Measurements from ENCODE around the gene TMEM117. TPM values are rescaled to one million over a fixed set of nuclear protein-coding genes. Genes with fewer than 3 reads are reported as not detected.

Gene TMEM117
- total and polyA plus RNA-seq, 2 donors (not counting 3 experiments of a cell fraction or from before 2014, with no cell fraction given), result 1.2 to 3.8 TPM

DNA sequence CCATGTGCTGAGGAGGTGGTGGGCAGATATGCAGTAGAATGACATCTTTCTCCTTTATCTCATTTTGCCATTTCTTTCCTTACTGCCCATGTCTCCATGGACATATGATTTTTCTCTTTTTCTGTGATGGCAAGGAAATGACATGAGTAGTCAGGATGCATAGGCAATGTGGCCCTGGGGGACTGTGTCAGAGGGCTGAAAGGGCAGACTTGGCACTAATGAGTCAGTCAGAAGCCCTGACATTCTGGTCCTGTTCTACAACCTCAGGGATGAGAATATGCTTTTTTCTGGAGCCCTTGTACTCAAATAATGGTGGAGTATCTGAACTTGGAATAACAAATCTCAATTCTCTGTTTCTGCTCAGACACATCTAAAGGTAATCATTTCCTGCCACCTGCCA, 167.8 kb downstream of the TMEM117 start:
- Histone ChIP-seq H3K79me2 (ENCODE audit: control insufficient read depth, insufficient read depth, low read length) (no peaks in the 10 kb centered on the region), H4K20me1 (replicated peaks; ENCODE audit: control insufficient read depth, extremely low read depth, insufficient read depth, low read length) (no peaks in the 10 kb centered on the region), H3K4me1 (ENCODE audit: control insufficient read depth, extremely low read depth, insufficient read depth, low read length) (no peaks in the 10 kb centered on the region), H3K4me2 (ENCODE audit: insufficient read depth, low read length) (no peak overlapping the region), H3K4me3 (replicated peaks in 1 of 3; ENCODE audit: insufficient read depth in 1 of 3, low read depth in 1 of 3, low read length in 3 of 3) (no peak overlapping the region), H3K9me3 (replicated peaks; ENCODE audit: control insufficient read depth, insufficient read depth, low read length) (peaks cover 2% of the 10 kb centered on the region), H3K27ac (ENCODE audit: insufficient read depth, low read depth, low read length) (no peak overlapping the region), H3K9ac (replicated peaks; ENCODE audit: extremely low read depth, insufficient read depth, low read length) (no peak overlapping the region), H2AFZ (ENCODE audit: low read depth, low read length) (no peak overlapping the region), H3K27me3 (ENCODE audit: control insufficient read depth in 2 of 2, insufficient read depth in 2 of 2, low read length in 2 of 2) (no peaks in the 10 kb centered on the region), H3K9me1 (replicated peaks; ENCODE audit: control insufficient read depth, extremely low read depth, insufficient read depth, low read length) (no peaks in the 10 kb centered on the region), H3K36me3 (ENCODE audit: control insufficient read depth in 2 of 2, extremely low read depth in 1 of 2, insufficient read depth in 2 of 2, low read length in 2 of 2) (no peaks in the 10 kb centered on the region)
- CTCF ChIA-PET, result interaction anchor here (2.4 kb wide), 1 partner anchor 12 kb away, joined by 8 read pairs; no protein-coding TSS in a partner anchor
- no peak for TF ChIP-seq FOS (IDR thresholded peaks at IDR 0.05; ENCODE audit: borderline replicate concordance, insufficient read depth, low read length)
- TF ChIP-seq POLR2A (IDR thresholded peaks at IDR 0.05; ENCODE audit: low read depth, low read length), result no peak
- DNase-seq (ENCODE audit: low read depth, low spot score), result no peak
- no TSS peak for BruUV-seq (replicated peaks)
- dilution Hi-C loops (cut with MboI; ENCODE audit: extremely low pct_ligation_motif_present, low sequenced_read_pairs), result no loop called here
- FAIRE-seq, result no peak
- intact Hi-C loops (cut with micrococcal nuclease), result no loop called here
- POLR2A ChIA-PET, result no interaction called here

DNA sequence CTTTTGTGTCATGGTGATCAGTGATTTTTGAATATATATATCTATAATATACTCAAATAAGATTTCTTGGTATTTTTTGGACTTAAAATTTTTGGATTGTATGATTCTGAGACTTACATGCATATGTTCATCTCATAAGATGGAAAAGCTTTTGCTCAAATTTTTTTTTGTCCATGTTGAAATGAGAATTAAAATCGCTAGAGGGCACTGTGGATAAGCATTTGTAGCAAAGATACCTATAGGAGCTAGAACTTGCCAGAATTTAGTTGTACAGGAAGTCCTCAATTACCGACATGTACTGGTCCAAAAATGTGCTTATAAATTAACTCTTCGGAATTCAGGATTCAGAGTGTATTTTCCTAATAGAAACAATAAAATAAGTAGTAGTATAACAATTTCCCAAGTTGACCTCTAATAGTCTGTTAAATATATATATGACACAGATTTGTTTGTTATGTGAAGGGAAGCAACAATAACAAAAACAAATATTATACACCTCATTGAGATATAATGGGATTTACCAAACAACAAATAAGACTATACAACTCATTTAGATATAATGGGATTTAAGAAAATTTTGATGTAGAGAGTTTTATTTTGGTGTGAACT, 179.6 kb downstream of the TMEM117 start:
- TF ChIP-seq, protein P1, sequence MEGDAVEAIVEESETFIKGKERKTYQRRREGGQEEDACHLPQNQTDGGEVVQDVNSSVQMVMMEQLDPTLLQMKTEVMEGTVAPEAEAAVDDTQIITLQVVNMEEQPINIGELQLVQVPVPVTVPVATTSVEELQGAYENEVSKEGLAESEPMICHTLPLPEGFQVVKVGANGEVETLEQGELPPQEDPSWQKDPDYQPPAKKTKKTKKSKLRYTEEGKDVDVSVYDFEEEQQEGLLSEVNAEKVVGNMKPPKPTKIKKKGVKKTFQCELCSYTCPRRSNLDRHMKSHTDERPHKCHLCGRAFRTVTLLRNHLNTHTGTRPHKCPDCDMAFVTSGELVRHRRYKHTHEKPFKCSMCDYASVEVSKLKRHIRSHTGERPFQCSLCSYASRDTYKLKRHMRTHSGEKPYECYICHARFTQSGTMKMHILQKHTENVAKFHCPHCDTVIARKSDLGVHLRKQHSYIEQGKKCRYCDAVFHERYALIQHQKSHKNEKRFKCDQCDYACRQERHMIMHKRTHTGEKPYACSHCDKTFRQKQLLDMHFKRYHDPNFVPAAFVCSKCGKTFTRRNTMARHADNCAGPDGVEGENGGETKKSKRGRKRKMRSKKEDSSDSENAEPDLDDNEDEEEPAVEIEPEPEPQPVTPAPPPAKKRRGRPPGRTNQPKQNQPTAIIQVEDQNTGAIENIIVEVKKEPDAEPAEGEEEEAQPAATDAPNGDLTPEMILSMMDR (IDR thresholded peaks at IDR 0.05; ENCODE audit: extremely low read depth in 1 of 2, insufficient read depth in 1 of 2, low read depth in 1 of 2, low read length in 2 of 2), result peak; percentile 22 to 34
- TF ChIP-seq POLR2AphosphoS5 (IDR thresholded peaks at IDR 0.05; ENCODE audit: insufficient read depth, low read depth, low read length), result no peak

More for the DNA sequence above, 179.6 kb downstream of the TMEM117 start:
- Histone ChIP-seq H3K27me3 (ENCODE audit: control insufficient read depth in 2 of 2, insufficient read depth in 2 of 2, low read length in 2 of 2) (no peaks in the 10 kb centered on the region), H3K9ac (replicated peaks; ENCODE audit: extremely low read depth, insufficient read depth, low read length) (no peak overlapping the region), H3K9me1 (replicated peaks; ENCODE audit: control insufficient read depth, extremely low read depth, insufficient read depth, low read length) (no peaks in the 10 kb centered on the region), H3K79me2 (ENCODE audit: control insufficient read depth, insufficient read depth, low read length) (no peaks in the 10 kb centered on the region), H3K27ac (ENCODE audit: insufficient read depth, low read depth, low read length) (no peak overlapping the region), H4K20me1 (replicated peaks; ENCODE audit: control insufficient read depth, extremely low read depth, insufficient read depth, low read length) (no peaks in the 10 kb centered on the region), H3K4me2 (ENCODE audit: insufficient read depth, low read length) (no peak overlapping the region), H3K4me3 (replicated peaks in 1 of 3; ENCODE audit: insufficient read depth in 1 of 3, low read depth in 1 of 3, low read length in 3 of 3) (no peak overlapping the region), H3K36me3 (ENCODE audit: control insufficient read depth in 2 of 2, extremely low read depth in 1 of 2, insufficient read depth in 2 of 2, low read length in 2 of 2) (no peaks in the 10 kb centered on the region), H2AFZ (ENCODE audit: low read depth, low read length) (no peak overlapping the region), H3K9me3 (replicated peaks; ENCODE audit: control insufficient read depth, insufficient read depth, low read length) (no peaks in the 10 kb centered on the region), H3K4me1 (ENCODE audit: control insufficient read depth, extremely low read depth, insufficient read depth, low read length) (no peaks in the 10 kb centered on the region)
- DNase-seq (ENCODE audit: low read depth, low spot score) (peak; percentile 56), FAIRE-seq (peak; percentile 72)
- no TSS peak for BruUV-seq (replicated peaks)
- dilution Hi-C loops (cut with MboI; ENCODE audit: extremely low pct_ligation_motif_present, low sequenced_read_pairs) (no loop called here), intact Hi-C loops (cut with micrococcal nuclease) (loop anchor here (1.0 kb wide), 2 partner anchors 759 to 916 kb away; no protein-coding TSS in a partner anchor)
- POLR2A ChIA-PET, result no interaction called here
- CTCF ChIA-PET, result interaction anchor here (0.5 to 4.5 kb wide), 23 partner anchors 9 to 1107 kb away, joined by 3 to 98 read pairs (median 4); no protein-coding TSS in a partner anchor

All from endothelial cell of umbilical vein (primary cell).